ENCODE measurements around the gene FRMD1.

FRMD1 gene

DNA sequence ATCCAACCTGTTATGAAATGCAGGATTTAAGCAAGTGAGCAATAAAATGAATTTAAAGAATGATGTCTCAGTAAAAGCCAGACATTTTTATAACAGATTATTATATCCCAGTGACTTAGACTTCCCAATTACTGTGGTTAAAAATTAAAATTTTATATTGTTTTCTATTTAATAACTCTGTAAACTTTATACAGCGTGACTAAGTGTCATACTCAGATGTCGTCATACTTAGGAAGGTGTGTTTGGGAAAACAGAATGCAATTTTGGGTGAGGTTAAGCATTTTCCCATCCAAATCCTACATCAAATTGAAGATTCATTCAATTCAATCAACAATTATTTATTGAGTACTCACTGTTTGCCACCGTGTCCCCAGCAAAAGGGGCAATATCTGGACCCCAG is 31.4 kb upstream of the FRMD1 start:
- no peak for DNase-seq

DNA sequence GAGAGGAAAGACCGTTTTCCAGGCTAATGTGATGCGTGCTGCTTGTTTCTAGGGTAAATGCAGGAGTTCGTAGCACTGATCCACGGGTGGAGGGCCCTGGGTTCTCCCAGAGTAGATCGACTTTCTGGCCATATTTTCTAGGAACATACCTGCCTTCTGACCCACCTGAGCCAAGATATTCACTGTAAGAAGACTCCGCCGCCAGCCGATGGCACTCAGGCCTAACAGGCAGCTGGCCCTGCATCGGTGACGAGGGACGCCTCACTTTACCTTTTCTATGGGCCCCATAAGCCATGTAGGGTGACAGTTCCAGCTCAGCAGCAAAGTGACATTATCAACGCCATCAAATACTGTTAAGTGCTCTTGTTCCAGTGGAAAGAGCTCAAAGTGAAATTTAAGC is 30.2 kb upstream of the FRMD1 start:
- no peak for DNase-seq

DNA sequence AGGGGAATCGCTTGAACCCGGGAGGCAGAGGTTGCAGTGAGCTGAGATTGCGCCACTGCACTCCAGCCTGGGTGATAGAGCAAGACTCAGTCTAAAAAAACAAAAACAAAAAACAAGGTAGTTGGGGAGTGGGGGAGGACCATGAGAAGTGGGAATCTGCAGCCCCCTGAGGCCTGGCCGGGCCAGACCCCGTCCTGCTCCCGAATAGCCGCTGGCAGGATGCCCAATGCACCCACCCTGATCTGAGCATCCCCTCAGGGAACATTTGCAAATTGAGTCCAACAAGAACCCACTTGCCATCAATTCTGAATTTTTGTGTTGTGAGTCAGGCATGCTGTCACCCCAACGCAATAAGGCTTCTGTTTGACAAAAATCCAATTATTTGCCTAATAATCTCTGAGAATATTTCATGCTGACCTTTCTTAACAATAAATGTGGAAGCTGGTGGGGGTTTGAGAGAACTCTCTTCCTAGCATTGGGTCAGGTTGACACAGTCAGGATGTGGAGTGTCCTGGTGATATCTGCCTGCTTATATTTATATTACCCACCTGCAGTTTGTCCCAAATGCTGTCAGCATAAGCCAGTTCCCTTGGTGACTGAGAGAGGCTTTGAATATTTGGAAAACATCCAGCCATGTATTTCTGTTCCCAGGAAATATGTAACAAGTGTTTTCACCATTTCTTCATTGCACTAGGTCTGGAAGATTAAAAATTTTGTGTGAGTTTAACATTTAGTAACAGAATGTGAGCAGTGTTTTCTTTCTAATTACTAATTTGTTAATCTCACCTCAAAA is 28.4 kb upstream of the FRMD1 start:
- no peak for DNase-seq

DNA sequence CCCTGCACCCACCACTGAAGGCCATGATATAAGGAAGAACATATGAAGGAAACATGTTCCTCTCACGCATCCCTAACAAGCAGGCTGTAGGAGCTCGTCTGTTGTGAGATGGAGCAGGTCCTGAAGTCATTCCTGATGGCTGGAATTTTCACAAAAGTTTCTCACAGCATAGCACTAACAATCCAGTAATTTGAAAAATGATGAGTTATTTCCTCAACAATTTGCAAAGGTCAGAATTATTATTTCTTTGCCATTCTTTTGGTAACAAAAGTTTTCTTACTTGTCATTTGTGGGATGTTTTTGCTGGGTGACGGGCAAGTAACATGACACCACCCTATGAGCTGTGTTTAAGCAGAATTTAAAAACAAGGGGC is 27.6 kb upstream of the FRMD1 start:
- no peak for DNase-seq

DNA sequence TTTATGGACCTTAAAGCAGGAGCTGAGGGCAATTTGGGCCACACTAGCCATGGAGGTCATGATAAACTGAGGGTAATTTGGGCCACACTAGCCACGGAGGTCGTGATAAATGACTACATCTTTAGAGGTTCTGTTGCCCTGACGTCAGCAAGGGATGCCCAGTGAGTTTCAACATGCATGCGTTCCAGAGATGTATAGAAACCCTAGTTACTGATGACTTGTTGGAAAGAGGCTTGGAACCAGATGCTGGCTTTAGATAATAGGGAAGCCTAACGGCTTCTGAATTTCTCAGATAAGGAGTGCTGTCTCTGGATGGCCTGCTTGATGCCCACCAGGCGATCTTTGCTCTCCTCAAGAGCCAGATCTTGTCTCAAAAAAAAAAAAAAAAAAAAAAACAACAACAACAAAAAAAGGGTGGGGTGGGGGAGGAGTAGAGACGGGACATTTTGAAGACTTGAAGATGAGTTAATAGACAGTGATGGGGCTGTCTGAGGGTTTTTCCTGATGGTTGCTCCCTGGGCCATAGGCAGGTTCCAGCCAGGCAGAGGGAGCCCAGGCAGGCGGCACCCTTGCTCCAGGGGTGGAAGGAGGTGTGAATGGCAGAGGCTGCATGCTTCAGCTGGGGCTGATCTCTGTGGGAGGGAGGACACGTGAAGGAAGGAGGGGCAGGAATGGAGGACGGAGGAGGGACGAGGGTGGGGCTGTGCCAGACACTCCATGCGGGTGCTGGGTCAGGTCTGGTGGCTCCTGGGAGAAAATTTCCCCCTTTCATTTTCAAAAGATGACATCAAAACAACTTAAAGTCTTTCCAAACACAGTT is 27.0 kb upstream of the FRMD1 start:
- DNase-seq: no peak

DNA sequence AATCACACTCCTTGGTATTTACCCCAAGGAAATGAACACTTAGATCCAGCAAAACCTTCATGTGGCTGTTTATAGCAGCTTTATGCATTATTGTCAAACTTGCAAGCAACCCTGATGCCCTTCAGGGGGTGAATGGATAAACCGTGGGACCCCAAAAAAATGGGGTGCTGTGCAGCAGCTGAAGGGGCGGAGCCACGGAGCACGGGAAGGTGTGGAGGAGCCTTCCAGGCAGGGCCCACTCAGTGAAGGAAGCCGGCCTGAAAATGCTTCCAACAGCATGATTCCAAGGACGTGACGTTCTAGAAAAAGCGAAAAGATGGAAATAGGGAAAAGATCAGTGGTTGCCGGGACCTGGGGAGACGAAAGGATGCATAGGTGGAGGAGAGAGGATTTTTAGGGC is 25.6 kb upstream of the FRMD1 start:
- no peak for DNase-seq

DNA sequence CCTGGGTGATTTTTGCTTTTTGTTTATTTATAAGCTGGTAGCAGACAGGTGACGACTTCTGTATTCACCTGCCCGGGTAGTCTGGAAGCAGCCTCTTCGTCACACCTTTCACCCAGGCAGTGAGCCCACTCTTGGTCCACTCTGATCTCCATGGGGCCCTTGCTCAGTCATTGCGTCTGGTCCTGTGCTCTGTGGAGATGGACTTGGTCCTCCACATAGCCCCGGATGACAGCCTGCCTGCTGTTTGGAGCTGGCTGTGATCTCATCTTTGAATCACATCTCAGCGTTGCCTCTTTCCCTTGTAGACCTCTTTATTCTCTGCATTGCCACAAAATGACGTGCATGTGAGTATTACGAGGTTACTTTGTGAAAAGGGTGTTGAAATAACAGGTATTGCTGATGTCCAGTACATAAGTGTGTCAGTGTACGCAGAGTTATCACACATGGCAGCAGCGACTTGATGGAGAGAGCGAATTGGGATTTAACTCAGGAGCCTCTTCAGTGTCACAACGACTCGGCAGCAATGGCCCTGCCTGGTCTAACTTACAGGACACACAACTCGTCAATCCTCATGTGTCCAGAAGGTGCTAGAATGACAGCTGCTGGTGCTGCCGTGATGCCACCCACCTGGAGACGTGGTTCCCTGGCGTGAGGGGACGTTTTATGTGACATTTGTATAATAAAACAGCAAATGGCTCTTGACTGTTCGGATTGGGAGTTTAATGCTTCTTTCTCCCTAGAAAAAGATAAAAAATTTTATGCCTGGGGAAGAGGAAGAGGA is 24.2 kb upstream of the FRMD1 start:
- no peak for DNase-seq

DNA sequence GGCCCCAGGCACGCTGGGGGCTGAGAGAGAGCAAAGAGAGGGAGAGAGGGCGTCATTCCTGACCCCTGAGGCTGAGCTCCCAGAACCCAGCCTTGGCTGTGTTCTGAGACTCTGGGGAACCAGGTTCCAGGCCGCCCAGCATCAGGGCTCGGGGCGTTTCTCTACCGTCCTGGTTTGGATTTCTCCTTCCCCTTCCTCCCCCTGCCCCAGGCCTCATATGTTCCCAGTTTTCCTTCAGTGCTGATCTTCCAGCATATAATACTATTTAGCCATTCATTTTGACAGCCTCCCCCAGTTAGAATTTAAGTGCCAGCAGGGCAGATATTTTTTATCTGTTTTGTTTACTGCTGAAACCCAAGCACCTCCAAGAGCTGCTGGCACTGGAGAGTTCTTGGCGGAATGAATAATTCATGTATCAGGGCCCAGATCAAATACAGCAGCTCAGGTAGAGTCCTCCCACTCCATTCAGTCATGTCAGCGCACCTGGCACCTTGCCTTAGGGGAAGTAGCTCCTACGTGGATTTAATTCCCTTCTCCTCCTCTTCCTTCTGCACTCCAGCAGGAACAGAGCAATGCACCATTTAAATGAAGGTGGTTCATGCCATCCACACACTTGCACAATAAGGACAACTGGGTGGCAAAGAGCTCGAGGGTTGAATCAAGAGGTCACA is 23.4 kb upstream of the FRMD1 start:
- DNase-seq: no peak

DNA sequence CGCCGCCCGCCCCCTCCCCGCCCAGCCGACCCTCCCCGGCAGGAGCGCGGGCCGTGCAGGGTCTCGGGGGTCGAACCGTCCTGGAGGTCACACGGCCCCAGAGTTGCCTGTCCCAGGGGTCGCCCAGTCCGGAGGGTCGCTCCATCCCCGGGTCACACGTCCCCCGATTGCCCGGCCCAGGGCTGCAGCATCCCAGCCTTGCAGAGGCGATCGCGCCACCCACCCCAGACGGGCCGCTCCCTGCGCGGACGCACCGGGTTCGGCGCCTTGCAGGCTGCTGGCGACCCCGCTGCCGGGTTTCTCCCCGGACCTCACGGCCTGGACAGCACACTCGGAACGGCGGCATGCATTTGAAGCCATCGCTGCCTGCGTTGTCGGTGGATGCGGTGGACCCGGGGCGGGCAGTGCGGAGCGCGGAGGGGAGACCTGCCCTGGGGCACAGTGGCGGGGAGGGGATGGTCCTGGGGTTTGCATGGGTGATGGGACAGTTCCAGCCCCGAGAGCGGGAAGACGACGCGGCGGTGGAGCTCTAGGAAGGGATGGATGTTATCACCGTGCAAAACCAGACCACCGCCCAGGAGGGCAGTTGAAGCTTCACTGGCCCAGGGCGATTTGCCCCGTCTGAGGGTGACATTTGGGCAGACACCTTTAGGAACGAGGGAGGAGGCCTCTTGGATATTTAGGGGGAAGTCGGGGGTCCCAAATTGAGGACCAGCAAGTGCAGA is 22.7 kb upstream of the FRMD1 start:
- no peak for DNase-seq

DNA sequence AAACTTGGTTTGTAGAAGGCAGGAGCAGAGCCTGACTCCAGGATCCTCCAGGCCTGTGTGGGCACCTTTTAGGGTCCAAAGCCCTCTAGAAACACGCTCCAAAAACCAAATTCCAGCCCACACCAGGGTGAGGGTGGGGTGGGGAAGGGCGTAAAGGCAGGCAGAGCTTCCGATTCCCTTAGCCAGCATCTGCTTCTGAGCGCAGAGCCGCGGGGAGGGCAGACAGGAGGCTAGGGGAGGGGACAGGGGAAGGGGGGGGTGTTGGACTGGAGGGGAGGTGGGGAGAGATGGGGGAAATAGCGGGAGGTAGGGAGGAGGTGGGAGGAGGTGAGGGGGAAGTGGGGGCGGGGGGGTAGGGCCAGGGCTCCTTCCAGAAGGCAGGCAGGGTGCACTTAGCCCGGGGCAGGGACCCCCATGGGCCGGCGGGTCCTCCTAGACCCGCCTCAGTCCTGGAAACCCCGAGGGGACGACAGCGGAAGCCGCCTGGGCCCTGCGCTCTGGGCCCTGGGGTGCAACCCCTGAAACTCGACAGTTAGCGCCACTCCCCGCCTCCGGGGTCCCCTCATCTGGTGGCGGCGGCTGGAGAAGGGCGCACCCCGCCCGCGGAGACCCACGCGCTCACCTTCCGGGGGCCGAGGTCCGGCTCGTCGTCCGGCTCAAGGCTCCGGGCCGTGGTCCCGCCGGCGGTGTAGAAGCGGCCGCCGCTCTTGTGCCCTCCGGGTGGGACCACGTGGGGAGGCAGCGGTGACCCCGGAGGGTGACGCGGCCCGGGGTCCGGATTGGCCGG is 22.0 kb upstream of the FRMD1 start:
- no peak for DNase-seq

DNA sequence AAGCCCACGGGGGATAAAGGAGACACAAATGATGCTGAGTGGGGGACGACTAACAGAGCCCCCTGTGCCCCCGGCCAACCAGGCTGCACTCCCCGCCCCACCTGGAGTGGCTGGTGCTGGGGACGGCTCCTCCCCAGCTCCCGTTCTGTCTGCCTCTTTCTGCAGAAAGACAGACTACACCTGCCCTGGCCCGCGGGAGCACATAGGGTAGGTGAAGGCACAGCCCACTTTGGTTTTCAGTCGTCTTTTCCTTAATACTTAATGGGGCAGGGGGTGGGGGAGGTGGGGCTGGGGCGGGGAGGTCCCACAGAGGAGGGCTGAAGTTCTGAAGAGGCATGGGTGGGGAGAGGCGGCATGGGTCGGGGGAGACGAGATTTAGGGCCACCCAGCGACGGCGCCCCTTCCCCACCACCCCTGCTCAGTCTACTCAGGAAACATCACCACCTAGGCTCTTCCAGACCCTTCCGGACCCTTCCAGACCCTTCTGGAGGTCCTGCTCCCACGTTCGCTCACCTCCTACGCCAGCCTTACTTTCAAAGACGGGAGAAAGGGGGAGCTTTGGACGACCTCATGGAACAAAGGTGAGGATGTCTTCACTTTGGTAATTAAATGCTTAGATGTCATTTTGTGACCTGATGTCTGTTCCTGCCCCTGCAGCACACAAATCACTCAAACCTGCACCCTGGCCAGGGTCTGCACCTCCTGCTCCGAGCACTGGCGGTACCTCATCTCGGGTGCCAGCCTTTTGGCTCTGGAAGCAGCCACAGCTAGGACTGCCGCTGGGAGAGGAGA is 21.2 kb upstream of the FRMD1 start:
- no peak for DNase-seq

DNA sequence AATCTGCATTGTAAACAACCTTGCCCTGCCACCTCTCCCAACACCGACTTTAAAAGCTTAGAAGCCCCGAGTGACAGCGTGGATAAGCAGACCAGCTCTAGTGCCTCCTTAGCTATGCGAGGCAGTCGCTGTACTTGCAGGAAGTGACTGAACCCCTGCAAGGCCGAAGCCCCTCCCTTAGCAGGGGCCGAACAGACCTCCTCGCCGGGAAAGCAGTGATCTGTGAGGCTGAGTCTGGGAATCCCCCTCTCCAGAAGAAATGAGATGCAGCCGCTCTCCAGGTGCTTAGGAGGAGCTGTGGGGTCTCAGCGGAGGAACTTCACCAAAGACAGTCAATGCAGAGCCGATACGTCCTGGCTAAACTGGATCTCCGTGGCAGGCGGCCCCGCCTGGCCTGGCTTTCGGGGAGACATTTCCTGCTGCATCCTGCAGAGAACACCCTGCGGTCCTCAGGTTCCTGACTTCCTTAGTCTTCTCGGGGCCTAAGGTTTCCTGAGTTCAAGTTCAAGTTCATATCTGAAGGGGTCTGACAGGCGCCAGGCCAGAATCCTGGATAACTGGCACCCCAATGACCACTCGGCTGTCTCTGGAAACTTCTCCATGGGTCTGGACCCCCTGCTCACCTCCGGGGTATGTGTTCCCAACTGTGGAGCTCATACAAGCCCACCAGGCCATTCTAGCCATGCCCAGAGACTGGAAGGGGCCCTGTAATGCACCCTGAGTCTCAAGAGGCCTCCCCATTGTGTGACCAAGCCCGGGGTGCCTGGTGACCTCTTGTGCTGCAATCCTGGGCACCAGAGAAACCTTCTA is 20.4 kb upstream of the FRMD1 start:
- DNase-seq: no peak

DNA sequence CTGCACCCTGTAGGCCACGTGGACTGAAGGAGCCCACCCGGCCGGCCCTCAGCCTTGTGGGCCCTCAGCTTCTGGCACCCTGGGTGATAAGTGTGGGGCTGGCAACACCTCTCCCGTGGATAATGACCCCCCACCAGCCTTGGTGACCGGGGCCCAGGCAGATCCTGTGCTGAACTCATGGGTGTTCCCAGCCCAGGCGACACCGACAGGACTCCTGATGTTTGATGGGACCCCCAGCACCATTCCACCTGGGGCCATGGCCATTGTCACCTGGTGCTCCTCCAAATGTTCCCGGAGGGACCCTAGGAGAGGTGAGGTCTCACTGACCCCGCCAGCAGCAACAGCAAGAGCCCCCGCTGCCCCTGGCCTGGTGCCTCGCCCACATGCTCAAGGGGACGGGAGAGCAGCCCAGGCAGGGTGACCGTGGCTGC is 19.4 kb upstream of the FRMD1 start:
- DNase-seq: no peak

DNA sequence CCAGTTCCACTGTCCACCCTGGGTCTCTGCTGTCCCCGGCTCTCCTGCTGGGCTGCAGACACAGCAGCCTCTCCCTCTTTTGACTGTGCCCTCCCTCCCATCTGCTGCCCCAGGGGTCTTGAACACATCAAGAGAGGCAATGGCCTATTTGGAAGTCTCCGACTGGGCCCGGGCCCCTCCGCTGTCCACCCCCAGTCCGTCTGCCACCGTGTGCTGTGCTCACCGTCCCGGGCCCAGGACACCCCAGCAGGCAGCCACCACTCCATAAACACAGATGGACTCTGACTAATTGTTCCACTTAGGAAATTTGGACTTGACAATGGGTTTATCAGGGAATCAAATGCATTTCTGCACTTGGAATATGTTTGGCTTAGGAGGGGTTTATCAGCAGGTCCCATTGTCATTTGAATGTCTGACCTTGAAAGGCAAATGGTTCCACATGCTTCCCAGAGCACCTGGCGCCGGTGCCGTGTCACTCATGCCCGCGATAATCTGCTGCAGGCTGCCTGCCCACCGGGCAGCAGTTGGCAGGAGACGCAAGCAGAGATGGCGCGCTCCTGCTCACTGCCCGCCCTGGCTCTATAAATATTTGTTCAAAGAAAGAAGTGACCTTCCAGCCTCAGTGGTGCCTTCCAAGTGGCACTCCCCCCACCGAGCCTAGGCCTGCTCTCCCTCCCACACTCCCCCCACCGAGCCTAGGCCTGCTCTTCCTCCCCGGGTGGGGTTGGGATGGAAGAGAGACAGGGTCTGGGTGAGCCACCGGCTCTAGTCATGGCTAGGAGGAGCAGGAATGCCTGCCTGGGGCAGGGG is 18.8 kb upstream of the FRMD1 start:
- DNase-seq: no peak

DNA sequence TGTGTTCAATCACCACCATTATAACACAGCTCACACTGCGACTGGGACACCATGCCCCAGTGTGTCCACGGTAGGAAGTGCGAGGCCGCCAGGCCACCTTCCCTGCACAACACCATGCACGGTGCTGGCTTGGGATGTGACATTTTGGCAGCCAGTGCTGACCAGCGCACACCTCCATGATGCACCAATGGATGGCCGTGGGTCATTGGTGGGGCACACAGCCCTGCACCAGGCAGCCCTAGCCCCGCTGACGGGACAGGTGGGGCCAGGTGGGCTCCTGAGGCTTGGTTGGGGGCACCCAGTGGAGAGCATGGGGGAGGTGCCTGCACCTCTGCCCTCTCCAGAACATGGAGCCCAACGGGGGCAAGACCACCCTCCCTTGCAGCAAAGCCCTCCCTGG is 18.2 kb upstream of the FRMD1 start:
- DNase-seq: no peak

DNA sequence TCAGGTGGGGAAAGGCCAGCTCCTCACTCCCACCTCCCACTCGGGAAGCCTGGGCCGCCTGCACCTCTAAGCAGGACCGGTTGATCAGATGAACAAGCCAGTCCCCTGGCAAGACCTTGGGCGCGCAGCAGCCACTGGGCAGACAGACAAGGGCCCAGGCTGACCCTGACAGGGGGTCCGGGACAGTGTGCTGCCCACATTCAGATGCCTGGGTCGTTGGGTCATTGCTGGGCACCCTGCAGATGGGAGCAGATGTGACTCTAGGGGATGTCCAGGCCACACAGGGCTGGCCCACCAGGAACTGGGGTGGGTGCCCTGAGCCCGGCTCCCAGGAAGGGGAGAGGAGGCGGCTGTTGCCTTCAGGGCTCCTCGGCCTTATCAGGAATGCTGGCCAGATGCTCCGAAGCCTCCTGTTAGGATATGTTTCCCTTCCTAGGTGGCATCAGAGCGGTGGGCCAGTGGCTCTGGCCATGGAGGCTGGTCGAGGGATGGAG is 17.3 kb upstream of the FRMD1 start:
- no peak for DNase-seq

DNA sequence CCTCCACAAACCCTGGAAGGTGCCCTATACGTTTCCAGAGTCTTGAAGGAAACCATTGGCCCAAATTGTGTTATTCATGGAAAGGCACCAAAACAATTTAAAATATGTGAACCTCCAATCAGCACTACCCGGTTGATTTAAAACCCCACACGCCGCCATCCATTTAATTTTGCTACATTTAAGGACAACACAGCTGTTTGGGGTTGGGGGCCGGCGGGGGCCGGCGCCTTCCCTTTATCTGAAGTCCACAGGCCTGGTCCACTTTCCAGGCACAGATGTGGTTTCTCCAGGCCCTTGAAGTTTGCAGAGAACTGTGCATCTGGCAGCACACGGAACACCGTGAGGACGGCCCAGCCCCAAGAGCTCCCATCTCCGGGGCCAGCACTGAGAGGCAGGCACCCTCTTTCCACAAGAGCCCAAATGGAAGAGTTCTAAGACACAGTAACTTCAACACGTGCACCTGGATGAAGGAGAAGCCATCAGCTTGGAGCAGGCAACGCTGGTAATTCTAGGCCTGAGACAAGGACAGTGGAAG is 16.8 kb upstream of the FRMD1 start:
- DNase-seq: no peak

DNA sequence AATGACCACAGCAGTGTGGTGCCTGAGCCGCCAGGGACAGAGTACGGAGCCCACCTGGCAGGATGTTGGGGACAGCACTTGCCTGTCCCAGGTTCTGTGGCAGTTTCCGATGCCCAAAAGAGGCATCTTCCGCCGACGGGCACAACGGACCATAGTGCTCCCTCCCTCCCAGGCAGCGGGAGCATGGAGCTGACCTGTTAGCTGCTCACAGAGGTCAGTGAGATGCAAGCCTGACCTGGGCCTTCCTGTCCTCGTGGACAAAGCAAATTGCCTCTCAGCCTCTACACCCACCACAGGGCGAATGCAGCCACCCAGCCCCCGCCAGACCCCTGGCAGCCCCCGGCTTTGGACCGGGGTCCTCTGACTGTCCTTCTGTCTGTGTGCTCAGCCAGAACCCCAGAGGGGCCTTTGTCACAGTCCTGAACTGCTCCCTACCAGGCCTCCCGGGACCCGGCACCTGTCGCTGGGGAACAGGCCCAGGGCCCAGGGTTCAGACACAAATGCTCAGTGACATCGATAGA is 16.2 kb upstream of the FRMD1 start:
- DNase-seq: no peak

All from T-helper 9 cell (primary cell).